ENCODE data around the gene CNPY1. TPM values are rescaled to one million over a fixed set of nuclear protein-coding genes. Genes with fewer than 3 reads are reported as not detected.
"Not testable (repeated sequence)": the region's sequence is repeated elsewhere in the genome, so short reads cannot be mapped to it uniquely, and the experiment has no call there.

Gene CNPY1
- not detected for total RNA-seq
- polyA plus RNA-seq = not detected

GRCh38 chr7:155546449-155546848 lies at the start of gene CNPY1:
Gene CNPY1 (minus strand): TSS chr7:155546559. CDS start chr7:155545929, 630 bp downstream.
- Histone ChIP-seq H3K4me1 (ENCODE audit: control insufficient read depth in 4 of 4, insufficient read depth in 4 of 4, low read length in 3 of 4) (peaks cover 0 to 21% (median 7%) of the 10 kb centered on the region in 4 donors), H3K27ac (ENCODE audit: low read depth in 1 of 2, low read length in 2 of 2) (peak within 1 kb of the TSS; percentile 62 to 87), H3K9ac (ENCODE audit: low read depth in 1 of 2, low read length in 2 of 2) (peak within 1 kb of the TSS in 1 of 2 donors; percentile 4)
- peak in 1 of 2 donors; percentile 5 for TF ChIP-seq RAD21 (IDR thresholded peaks at IDR 0.05)
- H3K36me3 ChIP-seq (ENCODE audit: control insufficient read depth in 4 of 4, insufficient read depth in 3 of 4, low read depth in 1 of 4, low read length in 3 of 4); DNase-seq (ENCODE audit: low spot score); H3K27me3 ChIP-seq (ENCODE audit: control insufficient read depth in 4 of 4, insufficient read depth in 4 of 4, low read length in 3 of 4); H3K4me3 ChIP-seq (ENCODE audit: low read depth in 1 of 3, low read length in 3 of 3); H3K9me3 ChIP-seq (ENCODE audit: control insufficient read depth in 4 of 4, low read length in 3 of 4): not testable (repeated sequence)
- WGBS = 56% methylated on average over 1 of the region's 1 CpG

- H3K4me1 ChIP-seq (ENCODE audit: control insufficient read depth in 4 of 4, insufficient read depth in 4 of 4, low read length in 3 of 4) = peaks cover 12 to 19% (median 17%) of the 10 kb centered on the region in 4 donors
- peak; percentile 27 for TF ChIP-seq YY1 (IDR thresholded peaks at IDR 0.05)
- no peak for TF ChIP-seq NR2F2 (IDR thresholded peaks at IDR 0.05)
- peak; percentile 38 for TF ChIP-seq SP1 (IDR thresholded peaks at IDR 0.05)
- TF ChIP-seq RXRA (IDR thresholded peaks at IDR 0.05) = peak; percentile 9 to 82
- TF ChIP-seq JUND (IDR thresholded peaks at IDR 0.05) = peak in 1 of 2 donors; percentile 95
- TF ChIP-seq TAF1 (conservative IDR thresholded peaks at IDR 0.05) = no peak
- TF ChIP-seq FOXA2 (IDR thresholded peaks at IDR 0.05) = no peak
- peak; percentile 17 to 47 for TF ChIP-seq RAD21 (IDR thresholded peaks at IDR 0.05)
- peak in 1 of 2 donors; percentile 52 for TF ChIP-seq EGR1 (IDR thresholded peaks at IDR 0.05; ENCODE audit: low read depth in 2 of 2)
- no peak for TF ChIP-seq GABPA (IDR thresholded peaks at IDR 0.05 in 1 of 2, conservative IDR thresholded peaks at IDR 0.05 in 1 of 2)
- TF ChIP-seq ATF3 (IDR thresholded peaks at IDR 0.05) = no peak
- TF ChIP-seq MAX (IDR thresholded peaks at IDR 0.05) = peak; percentile 47
- TF ChIP-seq FOXA1 (IDR thresholded peaks at IDR 0.05) = no peak
- TF ChIP-seq ZBTB33 (IDR thresholded peaks at IDR 0.05) = no peak
- TF ChIP-seq REST (IDR thresholded peaks at IDR 0.05) = peak; percentile 32
- peak in 1 of 2 donors; percentile 79 for TF ChIP-seq HNF4A (conservative IDR thresholded peaks at IDR 0.05)
- no peak for TF ChIP-seq HNF4G (IDR thresholded peaks at IDR 0.05)
- no peak for TF ChIP-seq CTCF (IDR thresholded peaks at IDR 0.05; ENCODE audit: low read depth, low read length, missing input control)
- no peaks in the 10 kb centered on the region for H3K27me3 ChIP-seq (ENCODE audit: control insufficient read depth in 4 of 4, insufficient read depth in 4 of 4, low read length in 3 of 4)
- no peaks in the 10 kb centered on the region for H3K36me3 ChIP-seq (ENCODE audit: control insufficient read depth in 4 of 4, insufficient read depth in 3 of 4, low read depth in 1 of 4, low read length in 3 of 4)
- H3K27ac ChIP-seq (ENCODE audit: low read depth in 1 of 2, low read length in 2 of 2) = no peak overlapping the region
- no peaks in the 10 kb centered on the region for H3K9me3 ChIP-seq (ENCODE audit: control insufficient read depth in 4 of 4, low read length in 3 of 4)
- no peak overlapping the region for H3K4me3 ChIP-seq (ENCODE audit: low read depth in 1 of 3, low read length in 3 of 3)
- 35% methylated on average over 3 of the region's 3 CpGs for WGBS
- no peak overlapping the region for H3K9ac ChIP-seq (ENCODE audit: low read depth in 1 of 2, low read length in 2 of 2)
- no peak for DNase-seq (ENCODE audit: low spot score)
Measured at GRCh38 chr7:155594961-155595366, 48.6 kb upstream of the CNPY1 start.
